Measurements from ENCODE around the gene CAMK2N1. TPM values are rescaled to one million over a fixed set of nuclear protein-coding genes. Genes with fewer than 3 reads are reported as not detected.
"Not testable (repeated sequence)": the region's sequence is repeated elsewhere in the genome, so short reads cannot be mapped to it uniquely, and the experiment has no call there.

Gene CAMK2N1
- total RNA-seq, 1 donor from 2014 or later = 30.0 TPM

DNA sequence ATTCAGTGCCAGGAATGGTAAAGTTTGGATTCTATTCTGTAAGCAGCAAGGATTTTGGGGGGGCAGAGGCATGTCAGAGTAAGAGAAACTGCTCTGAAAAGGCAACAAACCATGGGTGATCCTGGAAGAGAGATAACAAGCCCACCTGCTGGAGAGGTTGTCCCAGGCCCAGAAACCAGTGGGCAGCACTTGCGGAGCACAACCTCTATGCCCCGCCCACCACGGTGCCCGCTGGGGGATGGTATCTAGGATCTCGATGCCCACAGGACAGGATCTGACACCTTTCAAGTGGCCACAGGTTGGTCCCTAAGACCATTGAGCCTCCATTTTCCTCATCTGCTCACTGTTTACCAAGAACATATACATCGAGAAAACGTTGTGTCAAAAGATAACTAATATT lies 42.2 kb upstream of the CAMK2N1 start:
- no peak for DNase-seq (ENCODE audit: extremely low spot score, unreplicated experiment)
- Mint-ChIP-seq H3K27me3 (ENCODE audit: unreplicated experiment) (peaks cover 57% of the 10 kb centered on the region), H3K27ac (ENCODE audit: unreplicated experiment) (no peak overlapping the region), H3K9me3 (ENCODE audit: unreplicated experiment) (no peaks in the 10 kb centered on the region), H3K4me1 (ENCODE audit: unreplicated experiment) (peaks cover 14% of the 10 kb centered on the region), H3K4me3 (ENCODE audit: unreplicated experiment) (no peak overlapping the region), H3K36me3 (ENCODE audit: unreplicated experiment) (no peaks in the 10 kb centered on the region)
- TF ChIP-seq, protein P1, sequence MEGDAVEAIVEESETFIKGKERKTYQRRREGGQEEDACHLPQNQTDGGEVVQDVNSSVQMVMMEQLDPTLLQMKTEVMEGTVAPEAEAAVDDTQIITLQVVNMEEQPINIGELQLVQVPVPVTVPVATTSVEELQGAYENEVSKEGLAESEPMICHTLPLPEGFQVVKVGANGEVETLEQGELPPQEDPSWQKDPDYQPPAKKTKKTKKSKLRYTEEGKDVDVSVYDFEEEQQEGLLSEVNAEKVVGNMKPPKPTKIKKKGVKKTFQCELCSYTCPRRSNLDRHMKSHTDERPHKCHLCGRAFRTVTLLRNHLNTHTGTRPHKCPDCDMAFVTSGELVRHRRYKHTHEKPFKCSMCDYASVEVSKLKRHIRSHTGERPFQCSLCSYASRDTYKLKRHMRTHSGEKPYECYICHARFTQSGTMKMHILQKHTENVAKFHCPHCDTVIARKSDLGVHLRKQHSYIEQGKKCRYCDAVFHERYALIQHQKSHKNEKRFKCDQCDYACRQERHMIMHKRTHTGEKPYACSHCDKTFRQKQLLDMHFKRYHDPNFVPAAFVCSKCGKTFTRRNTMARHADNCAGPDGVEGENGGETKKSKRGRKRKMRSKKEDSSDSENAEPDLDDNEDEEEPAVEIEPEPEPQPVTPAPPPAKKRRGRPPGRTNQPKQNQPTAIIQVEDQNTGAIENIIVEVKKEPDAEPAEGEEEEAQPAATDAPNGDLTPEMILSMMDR (IDR thresholded peaks at IDR 0.05) = no peak

DNA sequence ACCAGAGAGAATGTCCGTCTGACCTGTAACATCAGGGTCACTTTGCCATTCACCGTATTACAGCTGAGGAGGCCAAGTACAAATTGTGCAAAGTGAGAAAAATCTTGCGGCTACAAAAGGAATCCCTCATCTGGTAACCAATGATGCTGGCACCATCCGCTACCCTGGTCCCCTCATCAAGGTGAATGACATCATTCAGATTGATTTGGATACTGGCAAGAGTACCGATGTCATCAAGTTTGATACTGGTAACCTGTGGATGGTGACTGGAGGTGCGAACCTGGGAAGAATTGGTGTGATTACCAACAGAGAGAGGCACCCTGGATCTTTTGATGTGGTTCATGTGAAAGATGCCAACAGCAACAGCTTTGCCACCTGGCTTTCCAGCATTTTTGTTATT lies 40.3 kb upstream of the CAMK2N1 start:
- Mint-ChIP-seq H3K4me3 (ENCODE audit: unreplicated experiment) (no peak overlapping the region), H3K27me3 (ENCODE audit: unreplicated experiment) (peaks cover 51% of the 10 kb centered on the region), H3K4me1 (ENCODE audit: unreplicated experiment) (peaks cover 8% of the 10 kb centered on the region), H3K36me3 (ENCODE audit: unreplicated experiment) (no peaks in the 10 kb centered on the region), H3K9me3 (ENCODE audit: unreplicated experiment) (no peaks in the 10 kb centered on the region), H3K27ac (ENCODE audit: unreplicated experiment) (no peak overlapping the region)
- no peak for DNase-seq (ENCODE audit: extremely low spot score, unreplicated experiment)
- TF ChIP-seq, protein P1 (IDR thresholded peaks at IDR 0.05) = no peak

DNA sequence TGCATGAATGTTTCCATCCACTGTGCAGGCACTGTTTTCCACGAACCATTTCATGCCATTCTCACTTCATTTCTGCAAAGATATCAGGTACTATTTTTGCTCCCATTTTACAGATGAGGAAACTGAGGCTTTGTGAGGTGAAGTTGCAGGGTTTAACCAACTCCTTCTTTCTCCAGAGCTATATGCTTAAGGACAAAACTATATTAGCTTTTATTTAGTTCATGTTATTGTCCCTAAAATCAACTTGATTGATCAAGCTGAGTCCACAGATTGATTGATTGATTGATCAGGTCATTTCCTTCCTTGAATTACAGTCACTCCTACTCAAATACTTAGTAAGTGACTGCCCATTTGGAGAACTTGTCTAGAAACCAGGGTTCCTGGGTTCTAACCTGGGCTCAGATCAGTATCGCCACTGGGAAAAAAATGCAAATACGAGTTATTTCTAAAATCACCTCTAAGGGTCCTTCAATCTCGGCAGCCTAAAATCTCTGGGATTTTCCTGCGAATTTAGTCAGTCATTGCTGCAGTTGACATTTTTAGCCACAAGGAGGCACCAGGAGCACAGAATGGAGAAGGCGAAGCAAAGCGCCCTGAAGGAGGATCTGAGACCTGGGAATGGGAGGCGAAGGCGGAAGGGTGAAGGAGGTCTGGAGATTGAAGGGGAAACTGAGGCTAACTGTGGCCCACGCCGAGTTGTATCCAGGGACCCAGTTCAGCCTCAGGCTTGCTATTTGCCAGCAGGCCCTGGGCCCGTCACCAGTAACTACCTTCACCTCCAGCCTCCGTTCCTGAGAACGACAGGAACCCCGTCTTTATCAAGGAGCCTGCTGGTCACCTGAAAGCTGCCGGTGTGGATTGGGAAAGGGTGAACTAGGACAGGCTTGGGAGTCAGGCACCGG lies 36.2 kb upstream of the CAMK2N1 start:
- no peaks in the 10 kb centered on the region for H3K9me3 Mint-ChIP-seq (ENCODE audit: unreplicated experiment)
- DNase-seq (ENCODE audit: extremely low spot score, unreplicated experiment) = peak; percentile 93
- TF ChIP-seq, protein P1 (IDR thresholded peaks at IDR 0.05) = peak; percentile 90
- H3K4me1 Mint-ChIP-seq (ENCODE audit: unreplicated experiment) = no peaks in the 10 kb centered on the region
- no peak overlapping the region for H3K27ac Mint-ChIP-seq (ENCODE audit: unreplicated experiment)
- H3K36me3 Mint-ChIP-seq (ENCODE audit: unreplicated experiment) = no peaks in the 10 kb centered on the region
- no peak overlapping the region for H3K4me3 Mint-ChIP-seq (ENCODE audit: unreplicated experiment)
- H3K27me3 Mint-ChIP-seq (ENCODE audit: unreplicated experiment) = peaks cover 50% of the 10 kb centered on the region

DNA sequence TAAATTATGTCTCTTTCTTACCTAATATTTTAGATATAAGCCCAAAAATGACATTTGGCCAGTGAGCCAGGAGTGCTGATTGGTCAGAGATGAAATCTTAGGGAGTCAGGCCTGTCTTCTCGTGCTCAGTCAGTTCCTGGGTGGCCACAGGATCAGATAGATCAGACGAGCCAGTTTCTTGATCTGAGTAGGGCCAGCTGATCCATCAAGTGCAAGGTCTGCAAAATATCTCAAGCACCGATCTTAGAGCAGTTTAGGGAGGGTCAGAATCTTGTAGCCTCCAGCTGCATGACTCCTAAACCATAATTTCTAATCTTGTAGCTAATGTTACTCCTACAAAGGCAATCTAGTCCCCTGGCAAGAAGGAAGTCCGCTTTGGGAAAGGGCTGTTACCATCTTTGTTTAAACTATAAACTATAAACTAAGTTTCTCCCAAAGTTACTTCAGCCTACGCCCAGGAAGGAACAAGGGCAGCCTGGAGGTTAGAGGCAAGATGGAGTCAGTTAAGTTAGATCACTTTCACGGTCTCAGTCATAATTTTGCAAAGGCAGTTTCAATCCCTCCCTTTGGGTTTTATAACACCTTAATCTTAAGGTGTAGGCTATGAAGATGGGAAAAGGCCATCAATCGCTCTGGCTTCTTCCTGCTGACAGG lies 33.7 kb upstream of the CAMK2N1 start:
- H3K4me1 Mint-ChIP-seq (ENCODE audit: unreplicated experiment); DNase-seq (ENCODE audit: extremely low spot score, unreplicated experiment); H3K36me3 Mint-ChIP-seq (ENCODE audit: unreplicated experiment); H3K27ac Mint-ChIP-seq (ENCODE audit: unreplicated experiment); H3K4me3 Mint-ChIP-seq (ENCODE audit: unreplicated experiment); H3K9me3 Mint-ChIP-seq (ENCODE audit: unreplicated experiment): not testable (repeated sequence)
- H3K27me3 Mint-ChIP-seq (ENCODE audit: unreplicated experiment) = peaks cover 39% of the 10 kb centered on the region

DNA sequence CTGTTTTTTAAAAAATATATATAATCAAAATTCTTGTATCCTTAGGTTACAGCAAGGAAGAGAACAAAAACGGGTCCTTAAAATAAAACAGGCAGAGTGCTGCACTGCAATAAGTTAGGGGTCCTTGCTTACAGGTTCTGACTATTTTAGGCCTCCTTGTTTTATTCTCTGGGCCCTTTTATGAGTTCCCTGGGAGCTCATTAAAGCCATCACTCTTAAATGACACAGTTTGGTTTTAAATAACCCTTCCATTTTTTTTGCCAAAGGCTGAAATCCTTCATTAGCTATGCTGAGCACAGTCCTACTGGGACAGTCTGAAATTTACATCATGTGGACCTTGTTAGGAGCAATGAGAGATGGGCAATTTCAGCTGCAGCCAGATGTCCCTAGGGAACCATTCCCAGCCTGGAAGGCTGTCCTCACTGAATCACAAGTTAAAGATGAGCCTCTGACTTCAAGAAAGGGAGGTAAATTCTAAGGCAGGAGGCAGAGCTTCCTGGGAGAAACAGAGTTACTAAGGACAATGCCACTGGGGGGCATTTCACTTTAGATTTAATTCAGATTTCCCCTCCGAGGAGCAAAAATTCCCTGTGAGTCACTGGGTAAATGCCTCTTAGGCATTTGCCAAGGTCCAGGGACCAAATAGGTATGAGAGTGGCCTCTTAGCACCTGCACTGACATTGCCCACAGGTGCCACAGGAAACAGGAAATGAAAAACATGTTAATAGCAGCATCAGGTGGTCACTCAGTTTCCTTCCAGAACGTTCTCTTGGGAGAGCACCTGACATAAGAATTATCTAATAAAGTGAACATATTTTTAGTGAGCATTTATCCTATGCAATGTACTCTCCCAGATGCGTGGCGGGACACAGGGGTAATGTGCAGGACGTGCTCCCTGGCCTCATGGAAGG lies 25.8 kb upstream of the CAMK2N1 start:
- Mint-ChIP-seq H3K4me3 (ENCODE audit: unreplicated experiment) (no peak overlapping the region), H3K36me3 (ENCODE audit: unreplicated experiment) (no peaks in the 10 kb centered on the region), H3K27me3 (ENCODE audit: unreplicated experiment) (peaks cover 15% of the 10 kb centered on the region), H3K9me3 (ENCODE audit: unreplicated experiment) (no peaks in the 10 kb centered on the region), H3K27ac (ENCODE audit: unreplicated experiment) (no peak overlapping the region), H3K4me1 (ENCODE audit: unreplicated experiment) (peaks cover 11% of the 10 kb centered on the region)
- DNase-seq (ENCODE audit: extremely low spot score, unreplicated experiment) = no peak
- TF ChIP-seq, protein P1 (IDR thresholded peaks at IDR 0.05) = no peak
